HEK293 (cell line): Measurements from ENCODE around the gene ABTB2.

Experiments used
- CTCF ChIA-PET: fragments of 350-600 bp; formaldehyde crosslinking; extraction: SDS; loops from one replicate; lab custom pipeline; 2021; ENCODE audit warnings: antibody characterized with exemption; lab: Yijun Ruan, JAX
- POLR2A ChIA-PET: fragments of 300-600 bp; formaldehyde crosslinking; extraction: SDS; loops from one replicate; lab custom pipeline; 2020; ENCODE audit warnings: antibody characterized with exemption, inconsistent platforms; lab: Yijun Ruan, JAX
- H3K27ac ChIP-seq: fragments of 200-500 bp; sonication (Bioruptor generic); 2 replicates; pipeline ENCODE4 v1.5.1; 2014; ENCODE audit warnings: low read depth, low read length, control low read depth, inconsistent platforms; ENCODE audit errors: extremely low read depth
- H3K36me3 ChIP-seq, 2 experiments: fragments of 200-500 bp in 1 of 2; sonication (Bioruptor generic) in 1 of 2; 1 replicate in 1 of 2; 2 replicates in 1 of 2; pipeline ENCODE4 v1.5.1; 2014 to 2017; ENCODE audit warnings: inconsistent platforms in 2 of 2, low read length in 2 of 2; ENCODE audit not compliant: control insufficient read depth in 2 of 2, insufficient read depth in 1 of 2
- H3K4me1 ChIP-seq: fragments of 200-500 bp; sonication (Bioruptor generic); 2 replicates; pipeline ENCODE4 v1.5.1; 2014; ENCODE audit warnings: mild to moderate bottlenecking, low read length, inconsistent platforms; ENCODE audit not compliant: control insufficient read depth, insufficient read depth
- H3K4me3 ChIP-seq: 2 replicates; pipeline ENCODE4 v1.5.1; 2011; ENCODE audit warnings: low read depth, mild to moderate bottlenecking, control low read depth, low read length, moderate library complexity
- H3K9me3 ChIP-seq: fragments of 200-500 bp; sonication (Bioruptor generic); 2 replicates; pipeline ENCODE4 v1.5.1; 2014; ENCODE audit warnings: low read depth, low read length, inconsistent platforms; ENCODE audit not compliant: control insufficient read depth, insufficient read depth
- BCL6B ChIP-seq: fragments of 450-650 bp; formaldehyde crosslinking; IDR thresholded peaks from 2 replicates; pipeline ENCODE4 v1.5.1; 2017; ENCODE audit warnings: missing biosample characterization, missing genetic modification characterization
- GFI1B ChIP-seq: fragments of 450-650 bp; formaldehyde crosslinking; IDR thresholded peaks from 2 replicates; pipeline ENCODE4 v1.5.1; 2016; ENCODE audit warnings: missing biosample characterization, missing genetic modification characterization
- GLI2 ChIP-seq: fragments of 450-650 bp; formaldehyde crosslinking; IDR thresholded peaks from 2 replicates; pipeline ENCODE4; 2017; ENCODE audit warnings: missing biosample characterization, missing genetic modification characterization, low read depth, borderline replicate concordance
- MEIS1 ChIP-seq: sonication (generic); formaldehyde crosslinking; IDR thresholded peaks from 2 replicates; pipeline ENCODE4 v1.8.1; 2022; ENCODE audit warnings: missing genetic modification reagents, mild to moderate bottlenecking, borderline replicate concordance
- PBX3 ChIP-seq: sonication (generic); formaldehyde crosslinking; IDR thresholded peaks from 2 replicates; pipeline ENCODE4 v1.8.1; 2022; ENCODE audit warnings: mild to moderate bottlenecking, moderate library complexity, missing genetic modification reagents
- RBAK ChIP-seq: fragments of 450-650 bp; formaldehyde crosslinking; IDR thresholded peaks from 2 replicates; pipeline ENCODE4 v1.5.1; 2016; ENCODE audit warnings: missing biosample characterization, missing genetic modification characterization
- SCRT1 ChIP-seq: fragments of 450-650 bp; formaldehyde crosslinking; IDR thresholded peaks from 2 replicates; pipeline ENCODE4 v1.5.1; 2016; ENCODE audit warnings: missing biosample characterization, missing genetic modification characterization, borderline replicate concordance
- SCRT2 ChIP-seq: fragments of 450-650 bp; formaldehyde crosslinking; IDR thresholded peaks from 2 replicates; pipeline ENCODE4 v1.5.1; 2016; ENCODE audit warnings: missing biosample characterization, missing genetic modification characterization
- TCF7L2 ChIP-seq: IDR thresholded peaks from 2 replicates; pipeline ENCODE4 v1.6.1; 2011; ENCODE audit warnings: low read depth, mild to moderate bottlenecking, inconsistent platforms, low read length, moderate library complexity, borderline replicate concordance
- ZBTB11 ChIP-seq: fragments of 450-650 bp; formaldehyde crosslinking; conservative IDR thresholded peaks from 2 replicates; pipeline ENCODE4 v1.5.1; 2016; ENCODE audit warnings: low read depth, missing biosample characterization, missing genetic modification characterization
- ZFP69B ChIP-seq: fragments of 450-650 bp; formaldehyde crosslinking; IDR thresholded peaks from 2 replicates; pipeline ENCODE4 v1.5.1; 2016; ENCODE audit warnings: missing biosample characterization, missing genetic modification characterization
- ZNF169 ChIP-seq: fragments of 450-650 bp; formaldehyde crosslinking; IDR thresholded peaks from 2 replicates; pipeline ENCODE4 v1.5.1; 2016; ENCODE audit warnings: missing biosample characterization, missing genetic modification characterization
- ZNF23 ChIP-seq: fragments of 450-650 bp; formaldehyde crosslinking; IDR thresholded peaks from 2 replicates; pipeline ENCODE4 v1.5.1; 2016; ENCODE audit warnings: missing biosample characterization, missing genetic modification characterization, borderline replicate concordance
- ZNF391 ChIP-seq: fragments of 450-650 bp; formaldehyde crosslinking; IDR thresholded peaks from 2 replicates; pipeline ENCODE4 v1.5.1; 2016; ENCODE audit warnings: low read depth, missing biosample characterization, missing genetic modification characterization, borderline replicate concordance
- ZNF513 ChIP-seq: fragments of 450-650 bp; IDR thresholded peaks from 2 replicates; pipeline ENCODE4 v1.5.1; 2018; ENCODE audit warnings: missing biosample characterization, missing genetic modification characterization
- ZNF530 ChIP-seq: fragments of 450-650 bp; formaldehyde crosslinking; IDR thresholded peaks from 2 replicates; pipeline ENCODE4 v1.5.1; 2016; ENCODE audit warnings: low read depth, missing biosample characterization, missing genetic modification characterization
- ZNF548 ChIP-seq: fragments of 450-650 bp; formaldehyde crosslinking; IDR thresholded peaks from 2 replicates; pipeline ENCODE4 v1.5.1; 2016; ENCODE audit warnings: missing biosample characterization, missing genetic modification characterization
- ZNF621 ChIP-seq: fragments of 450-650 bp; formaldehyde crosslinking; IDR thresholded peaks from 2 replicates; pipeline ENCODE4 v1.5.1; 2017; ENCODE audit warnings: missing biosample characterization, missing genetic modification characterization
- TF ChIP-seq, protein P1 (sequence below): fragments of 450-650 bp; IDR thresholded peaks from 2 replicates; pipeline ENCODE4 v1.5.1; 2018; ENCODE audit warnings: missing biosample characterization, mild to moderate bottlenecking, missing genetic modification characterization
- TF ChIP-seq, protein P2 (sequence below): fragments of 450-650 bp; formaldehyde crosslinking; IDR thresholded peaks from 2 replicates; pipeline ENCODE4 v1.5.1; 2017; ENCODE audit warnings: missing biosample characterization, missing genetic modification characterization

The ABTB2 gene

DNA sequence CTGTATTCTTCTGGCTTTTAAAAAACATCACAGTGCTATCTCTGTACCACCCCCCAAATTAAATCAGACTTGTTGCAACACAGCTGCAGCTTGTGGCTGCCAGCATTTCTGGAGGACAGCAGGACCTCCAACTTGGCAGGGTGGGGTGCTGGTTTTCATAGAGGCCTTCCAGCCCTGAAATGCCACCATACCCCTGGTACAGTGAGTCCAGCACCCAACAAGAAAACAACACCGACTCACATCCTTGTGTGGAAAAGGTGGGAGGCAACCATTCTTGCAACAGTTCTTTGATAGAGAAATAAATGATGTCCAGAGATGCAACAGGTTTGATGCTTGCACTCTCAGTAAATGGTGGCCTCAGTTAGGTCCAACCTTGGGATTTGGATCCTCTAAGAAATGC, 96.0 kb downstream of the ABTB2 start:
- TF ChIP-seq PBX3 (CRISPR knock-in tag) = no peak
- TF ChIP-seq SCRT2 (tag by site-specific recombination) = peak; percentile 81
- no peak for TF ChIP-seq GFI1B (tag by site-specific recombination)
- peak; percentile 62 for TF ChIP-seq SCRT1 (tag by site-specific recombination)
- Histone ChIP-seq H3K4me3 (no peak overlapping the region), H3K9me3 (no peaks in the 10 kb centered on the region), H3K27ac (no peak overlapping the region), H3K36me3 (no peaks in the 10 kb centered on the region), H3K4me1 (peaks cover 6% of the 10 kb centered on the region; the same call in 1 of the 2 replicates)
- POLR2A ChIA-PET = interaction anchor here (2.9 kb wide), 1 partner anchor 11 kb away, joined by 6 read pairs; no protein-coding TSS in a partner anchor
- CTCF ChIA-PET = interaction anchor here (0.6 kb wide), 1 partner anchor 74 kb away, joined by 3 read pairs; no protein-coding TSS in a partner anchor

GRCh38 chr11:34261095-34261494, 96.7 kb downstream of the ABTB2 start:
- ChIA-PET CTCF (interaction anchor here (0.6 to 1.1 kb wide), 3 partner anchors 98 to 403 kb away, joined by 3 to 8 read pairs (median 5); no protein-coding TSS in a partner anchor), POLR2A (interaction anchor here (2.9 kb wide), 1 partner anchor 10 kb away, joined by 6 read pairs; no protein-coding TSS in a partner anchor)
- Histone ChIP-seq H3K4me1 (peaks cover 5% of the 10 kb centered on the region; the same call in 1 of the 2 replicates), H3K9me3 (no peaks in the 10 kb centered on the region), H3K36me3 (no peaks in the 10 kb centered on the region), H3K4me3 (no peak overlapping the region), H3K27ac (no peak overlapping the region)
- TF ChIP-seq ZNF23 (tag by site-specific recombination) (no peak), ZBTB11 (no peak), ZNF391 (no peak), TCF7L2 (no peak), BCL6B (no peak), ZNF621 (no peak)
- TF ChIP-seq, protein P1, sequence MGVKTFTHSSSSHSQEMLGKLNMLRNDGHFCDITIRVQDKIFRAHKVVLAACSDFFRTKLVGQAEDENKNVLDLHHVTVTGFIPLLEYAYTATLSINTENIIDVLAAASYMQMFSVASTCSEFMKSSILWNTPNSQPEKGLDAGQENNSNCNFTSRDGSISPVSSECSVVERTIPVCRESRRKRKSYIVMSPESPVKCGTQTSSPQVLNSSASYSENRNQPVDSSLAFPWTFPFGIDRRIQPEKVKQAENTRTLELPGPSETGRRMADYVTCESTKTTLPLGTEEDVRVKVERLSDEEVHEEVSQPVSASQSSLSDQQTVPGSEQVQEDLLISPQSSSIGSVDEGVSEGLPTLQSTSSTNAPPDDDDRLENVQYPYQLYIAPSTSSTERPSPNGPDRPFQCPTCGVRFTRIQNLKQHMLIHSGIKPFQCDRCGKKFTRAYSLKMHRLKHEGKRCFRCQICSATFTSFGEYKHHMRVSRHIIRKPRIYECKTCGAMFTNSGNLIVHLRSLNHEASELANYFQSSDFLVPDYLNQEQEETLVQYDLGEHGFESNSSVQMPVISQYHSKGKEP = no peak

GRCh38 chr11:34260072-34260575, 97.7 kb downstream of the ABTB2 start:
- Histone ChIP-seq H3K4me3 (no peak overlapping the region), H3K36me3 (no peaks in the 10 kb centered on the region), H3K4me1 (peaks cover 2% of the 10 kb centered on the region; the same call in 1 of the 2 replicates), H3K9me3 (no peaks in the 10 kb centered on the region), H3K27ac (no peak overlapping the region)
- CTCF ChIA-PET = interaction anchor here (1.1 to 1.2 kb wide), 2 partner anchors 28 to 99 kb away, joined by 3 to 5 read pairs; no protein-coding TSS in a partner anchor
- POLR2A ChIA-PET = interaction anchor here (1.5 kb wide), 1 partner anchor 11 kb away, joined by 3 read pairs; no protein-coding TSS in a partner anchor
- TF ChIP-seq ZNF169 (tag by site-specific recombination) (no peak), GLI2 (no peak), ZNF548 (tag by site-specific recombination) (no peak), MEIS1 (CRISPR knock-in tag) (no peak), RBAK (tag by site-specific recombination) (no peak), ZNF530 (tag by site-specific recombination) (no peak), ZNF513 (tag by site-specific recombination) (no peak), ZFP69B (tag by site-specific recombination) (no peak)
- TF ChIP-seq, protein P2, sequence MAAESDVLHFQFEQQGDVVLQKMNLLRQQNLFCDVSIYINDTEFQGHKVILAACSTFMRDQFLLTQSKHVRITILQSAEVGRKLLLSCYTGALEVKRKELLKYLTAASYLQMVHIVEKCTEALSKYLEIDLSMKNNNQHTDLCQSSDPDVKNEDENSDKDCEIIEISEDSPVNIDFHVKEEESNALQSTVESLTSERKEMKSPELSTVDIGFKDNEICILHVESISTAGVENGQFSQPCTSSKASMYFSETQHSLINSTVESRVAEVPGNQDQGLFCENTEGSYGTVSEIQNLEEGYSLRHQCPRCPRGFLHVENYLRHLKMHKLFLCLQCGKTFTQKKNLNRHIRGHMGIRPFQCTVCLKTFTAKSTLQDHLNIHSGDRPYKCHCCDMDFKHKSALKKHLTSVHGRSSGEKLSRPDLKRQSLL (tag by site-specific recombination) = no peak
